Mucosa of descending colon (tissue), 3 donors: ENCODE results near the gene CEP63. TPM values are rescaled to one million over a fixed set of nuclear protein-coding genes. Genes with fewer than 3 reads are reported as not detected.

Experiments used
- ATAC-seq: fragments of 200-7000 bp; cut with Tn5 transposase; one replicate; pipeline ENCODE4 v1.9.1; 2020; ENCODE audit warnings: mild to moderate bottlenecking, moderate library complexity
- DNase-seq, 3 donors: peaks; one replicate each; pipeline ENCODE4 v3.0.0-alpha.2; 2020
- H3K36me3 ChIP-seq: fragments of 200-600 bp; one replicate; pipeline ENCODE4 v1.8.0; 2021; ENCODE audit warnings: low read depth, mild to moderate bottlenecking
- H3K4me1 ChIP-seq: fragments of 200-600 bp; one replicate; pipeline ENCODE4 v1.8.0; 2021; ENCODE audit warnings: low read depth, mild to moderate bottlenecking
- H3K4me3 ChIP-seq: fragments of 200-600 bp; one replicate; pipeline ENCODE4 v1.8.0; 2021; ENCODE audit warnings: mild to moderate bottlenecking
- H3K9me3 ChIP-seq: fragments of 200-600 bp; one replicate; pipeline ENCODE4 v1.8.0; 2021; ENCODE audit warnings: mild to moderate bottlenecking
- intact Hi-C, 2 donors: fragments of 100-400 bp; cut with DNase I in 1 of 2; cut with micrococcal nuclease in 1 of 2; formaldehyde crosslinking; loops; one replicate each; pipeline versions ENCODE4 v1.11.0 to v1.11.1; 2022; cut with DNase I, micrococcal nuclease
- total RNA-seq, 3 donors: library from RNA; stranded (reverse); fragmentation: NEBNext Ultra II Directional in 2 of 3; extraction: Animal tissue kit (Norgen Biotek cat#: 25700) in 2 of 3; gene quantifications; one replicate each; pipeline versions ENCODE4 v1.2.1 to v1.2.4, GENCODE V29; 2021 to 2023
- TF ChIP-seq, protein P1 (sequence below): fragments of 200-600 bp; IDR thresholded peaks from one replicate; pipeline ENCODE4 v1.8.0; 2022; ENCODE audit warnings: antibody characterized with exemption, mild to moderate bottlenecking
- donor health status: DM: no; HTN: no; CAD: no; lungs with moderate emphysema.
- donor health status: DM: no; HTN: no; CAD: no.
- donor health status: DM: no; HTN: yes; CAD: no.

Gene CEP63
- total RNA-seq, 3 donors from 2014 or later, result 19.8 to 34.2 (median 19.8) TPM

GRCh38 chr3:134607054-134608022 lies 121.5 kb downstream of the CEP63 start:
- DNase-seq, result no peak
- ATAC-seq, result no peak

DNA sequence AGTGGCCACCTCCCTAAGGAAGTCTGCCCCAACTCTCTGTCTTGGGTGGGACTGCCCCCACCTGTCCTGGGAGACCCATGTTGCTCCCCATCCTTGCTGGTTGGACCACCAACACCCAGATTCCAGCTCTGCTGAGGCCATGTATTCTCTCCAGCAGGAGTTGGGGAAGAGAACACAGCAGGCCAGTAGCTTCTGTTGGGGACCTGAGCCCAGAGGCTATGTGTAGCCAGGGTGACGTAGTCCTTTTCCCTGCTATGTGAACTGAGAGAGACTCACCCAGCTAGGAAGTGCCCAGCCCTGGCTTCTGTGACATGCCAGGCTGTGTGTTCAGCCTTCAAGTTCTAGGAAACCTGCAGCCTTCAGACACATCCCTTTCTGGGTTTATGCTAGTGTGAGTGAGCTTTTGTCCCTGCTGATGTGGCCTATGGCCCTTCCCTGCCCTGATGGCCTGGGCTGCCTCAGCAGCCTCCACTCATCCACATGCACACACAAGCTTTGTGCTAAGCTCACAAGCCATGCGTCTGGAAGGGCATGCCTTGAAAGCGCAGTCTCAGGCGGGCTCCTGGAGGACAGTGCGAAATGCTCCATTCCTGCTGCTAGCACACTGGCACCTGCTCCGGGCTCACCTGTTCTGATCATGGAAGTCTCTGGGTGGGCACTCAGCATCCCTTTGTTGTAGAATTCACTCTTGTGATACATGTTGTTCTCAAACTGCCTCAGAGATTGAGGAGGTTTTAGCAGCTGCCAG lies 122.3 kb downstream of the CEP63 start:
- DNase-seq (no peak), ATAC-seq (no peak)
- Histone ChIP-seq H3K4me3 (no peak overlapping the region), H3K4me1 (no peaks in the 10 kb centered on the region), H3K36me3 (no peaks in the 10 kb centered on the region), H3K9me3 (no peaks in the 10 kb centered on the region)
- intact Hi-C loops, result loop anchor here in 1 of 2 donors (10.0 kb wide), 1 partner anchor 1287 kb away; no protein-coding TSS in a partner anchor
- TF ChIP-seq, protein P1, sequence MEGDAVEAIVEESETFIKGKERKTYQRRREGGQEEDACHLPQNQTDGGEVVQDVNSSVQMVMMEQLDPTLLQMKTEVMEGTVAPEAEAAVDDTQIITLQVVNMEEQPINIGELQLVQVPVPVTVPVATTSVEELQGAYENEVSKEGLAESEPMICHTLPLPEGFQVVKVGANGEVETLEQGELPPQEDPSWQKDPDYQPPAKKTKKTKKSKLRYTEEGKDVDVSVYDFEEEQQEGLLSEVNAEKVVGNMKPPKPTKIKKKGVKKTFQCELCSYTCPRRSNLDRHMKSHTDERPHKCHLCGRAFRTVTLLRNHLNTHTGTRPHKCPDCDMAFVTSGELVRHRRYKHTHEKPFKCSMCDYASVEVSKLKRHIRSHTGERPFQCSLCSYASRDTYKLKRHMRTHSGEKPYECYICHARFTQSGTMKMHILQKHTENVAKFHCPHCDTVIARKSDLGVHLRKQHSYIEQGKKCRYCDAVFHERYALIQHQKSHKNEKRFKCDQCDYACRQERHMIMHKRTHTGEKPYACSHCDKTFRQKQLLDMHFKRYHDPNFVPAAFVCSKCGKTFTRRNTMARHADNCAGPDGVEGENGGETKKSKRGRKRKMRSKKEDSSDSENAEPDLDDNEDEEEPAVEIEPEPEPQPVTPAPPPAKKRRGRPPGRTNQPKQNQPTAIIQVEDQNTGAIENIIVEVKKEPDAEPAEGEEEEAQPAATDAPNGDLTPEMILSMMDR, result no peak

More at GRCh38 chr3:134607054-134608022, 121.5 kb downstream of the CEP63 start:
- Histone ChIP-seq H3K4me1 (no peaks in the 10 kb centered on the region), H3K36me3 (no peaks in the 10 kb centered on the region), H3K9me3 (no peaks in the 10 kb centered on the region), H3K4me3 (no peak overlapping the region)
- TF ChIP-seq, protein P1, result no peak
- intact Hi-C loops, result loop anchor here in 1 of 2 donors (10.0 kb wide), 1 partner anchor 1287 kb away; no protein-coding TSS in a partner anchor

DNA sequence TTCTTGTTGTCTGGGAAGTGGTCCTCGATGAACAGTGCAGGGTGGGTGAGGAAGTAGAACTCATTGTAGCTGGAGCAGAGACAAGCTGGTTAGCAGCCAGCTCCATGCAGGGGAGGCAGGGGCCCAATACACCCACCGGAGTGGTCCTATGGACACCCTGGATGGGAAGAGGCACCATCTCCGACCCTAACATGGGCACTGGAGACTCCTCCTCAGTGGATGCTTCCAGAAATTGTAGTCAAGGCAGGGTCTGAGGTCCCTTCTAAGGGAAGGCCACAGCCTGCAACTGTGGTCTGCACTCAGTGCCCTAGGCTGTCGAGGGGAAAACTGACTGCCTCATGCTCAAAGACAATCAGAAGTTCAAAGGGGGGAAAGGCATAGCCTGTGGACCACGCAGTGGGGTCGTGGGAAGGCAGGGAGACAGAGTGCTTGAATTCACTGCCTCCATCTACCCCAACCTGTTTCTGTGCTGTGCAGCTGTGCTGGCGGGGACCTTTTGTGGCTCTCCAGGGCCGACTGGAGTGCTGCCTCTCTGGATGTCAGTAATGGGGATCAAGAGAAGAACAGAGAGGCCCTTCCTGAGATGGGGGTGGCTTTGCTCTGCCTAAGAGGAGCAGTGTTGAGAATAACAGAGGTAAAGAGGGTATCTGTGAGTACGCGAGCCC lies 123.0 kb downstream of the CEP63 start:
- no peaks in the 10 kb centered on the region for H3K4me1 ChIP-seq
- no peak overlapping the region for H3K4me3 ChIP-seq
- TF ChIP-seq, protein P1, result no peak
- H3K36me3 ChIP-seq, result no peaks in the 10 kb centered on the region
- ATAC-seq, result no peak
- H3K9me3 ChIP-seq, result no peaks in the 10 kb centered on the region
- intact Hi-C loops, result loop anchor here in 1 of 2 donors (10.0 kb wide), 1 partner anchor 1286 kb away; no protein-coding TSS in a partner anchor
- no peak for DNase-seq

DNA sequence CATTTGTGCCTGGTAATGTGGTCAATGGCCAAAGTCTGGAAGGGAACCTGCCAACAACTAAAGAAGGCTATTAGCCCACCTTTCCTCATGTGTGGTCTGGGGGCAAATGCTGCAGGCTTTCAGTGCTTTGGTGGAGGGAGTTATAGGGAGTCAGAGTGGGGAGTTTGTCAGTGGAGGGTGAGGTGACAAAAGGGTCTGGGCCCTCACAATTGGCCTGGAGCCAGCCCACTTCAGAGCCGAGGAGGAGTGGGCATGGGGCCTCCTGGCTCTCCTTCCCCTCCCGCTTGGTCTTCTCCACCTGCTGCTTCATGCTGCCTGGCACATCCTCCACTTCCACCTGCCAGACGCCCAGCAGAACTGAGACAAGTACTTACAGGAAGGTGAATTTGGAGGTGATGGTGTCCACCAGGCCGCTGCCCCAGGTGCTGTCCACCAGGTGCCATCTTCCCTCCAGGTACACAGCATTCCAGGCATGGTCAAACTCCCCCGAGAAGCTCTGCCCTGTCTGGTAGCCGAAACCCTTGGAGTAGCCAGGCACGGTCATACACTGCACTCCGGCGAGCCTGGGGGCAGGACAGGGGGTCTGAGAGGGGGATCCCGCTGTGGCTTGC lies 124.1 kb downstream of the CEP63 start:
- Histone ChIP-seq H3K4me3 (no peak overlapping the region), H3K36me3 (no peaks in the 10 kb centered on the region), H3K9me3 (no peaks in the 10 kb centered on the region), H3K4me1 (no peaks in the 10 kb centered on the region)
- DNase-seq (no peak), ATAC-seq (no peak)
- TF ChIP-seq, protein P1, result no peak
- intact Hi-C loops, result loop anchor here in 1 of 2 donors (10.0 kb wide), 1 partner anchor 1285 kb away; no protein-coding TSS in a partner anchor
